CD14-positive monocyte (primary cell): ENCODE results near the gene CDH13. TPM values are rescaled to one million over a fixed set of nuclear protein-coding genes. Genes with fewer than 3 reads are reported as not detected.

Experiments
- DNase-seq, 3 donors: peaks; one replicate each; pipeline ENCODE4 v3.0.0-alpha.2; 2011 to 2022
- H2AFZ ChIP-seq: 2 replicates; pipeline ENCODE4 v1.6.0; 2012; ENCODE audit warnings: mild to moderate bottlenecking, low read depth, low read length, inconsistent platforms; ENCODE audit not compliant: insufficient read depth, poor library complexity, severe bottlenecking
- H3K27ac ChIP-seq, 2 donors: 1 replicate in 1 of 2; 2 replicates in 1 of 2; pipeline ENCODE4 v1.5.1; 2012 to 2013; ENCODE audit warnings: low read length in 2 of 2, control low read depth in 1 of 2, inconsistent platforms in 1 of 2, low read depth in 1 of 2, mild to moderate bottlenecking in 1 of 2
- H3K27me3 ChIP-seq, 2 donors: one replicate each; pipeline versions ENCODE4 v1.6.0 to v1.6.1; 2011 to 2013; ENCODE audit warnings: low read length in 2 of 2; ENCODE audit not compliant: control insufficient read depth in 2 of 2, insufficient read depth in 2 of 2
- H3K36me3 ChIP-seq, 2 donors: replicated peaks in 1 of 2; 1 replicate in 1 of 2; 2 replicates in 1 of 2; pipeline versions ENCODE4 v1.5.1 to v1.6.1; 2012 to 2013; ENCODE audit warnings: low read length in 2 of 2, control low read depth in 1 of 2, inconsistent platforms in 1 of 2, mild to moderate bottlenecking in 1 of 2; ENCODE audit not compliant: insufficient read depth in 2 of 2, control insufficient read depth in 1 of 2
- H3K4me1 ChIP-seq, 2 donors: 1 replicate in 1 of 2; 2 replicates in 1 of 2; pipeline versions ENCODE4 v1.5.1 to v1.6.1; 2012 to 2013; ENCODE audit warnings: low read length in 2 of 2, control low read depth in 1 of 2, inconsistent platforms in 1 of 2, mild to moderate bottlenecking in 1 of 2, moderate library complexity in 1 of 2; ENCODE audit not compliant: insufficient read depth in 2 of 2, control insufficient read depth in 1 of 2
- H3K4me2 ChIP-seq: replicated peaks from 2 replicates; pipeline ENCODE3; 2012; ENCODE audit warnings: low read length, moderate library complexity, mild to moderate bottlenecking; ENCODE audit not compliant: poor library complexity, severe bottlenecking; ENCODE audit errors: extremely low read depth
- H3K4me3 ChIP-seq, 3 experiments: fragments of 200-600 bp in 1 of 3; sonication (generic) in 1 of 3; replicated peaks in 1 of 3; 1 replicate in 2 of 3; 2 replicates in 1 of 3; pipeline ENCODE4 v1.5.1; 2011 to 2013; ENCODE audit warnings: low read length in 3 of 3, mild to moderate bottlenecking in 3 of 3, control low read depth in 2 of 3, low read depth in 2 of 3, inconsistent platforms in 1 of 3, moderate library complexity in 1 of 3
- H3K79me2 ChIP-seq: 2 replicates; pipeline ENCODE4 v1.6.0; 2012; ENCODE audit warnings: mild to moderate bottlenecking, control low read depth, inconsistent platforms, low read length, moderate library complexity; ENCODE audit not compliant: insufficient read depth
- H3K9ac ChIP-seq: 2 replicates; pipeline ENCODE4 v1.6.0; 2017; ENCODE audit warnings: low read length, mild to moderate bottlenecking; ENCODE audit not compliant: insufficient read depth, poor library complexity, severe bottlenecking
- H3K9me3 ChIP-seq, 2 donors: replicated peaks in 1 of 2; 1 replicate in 1 of 2; 2 replicates in 1 of 2; pipeline versions ENCODE4 v1.5.1 to v1.6.1; 2012 to 2013; ENCODE audit warnings: low read length in 2 of 2, control low read depth in 1 of 2; ENCODE audit not compliant: control insufficient read depth in 1 of 2, insufficient read depth in 1 of 2
- H4K20me1 ChIP-seq: 2 replicates; pipeline ENCODE4 v1.6.0; 2012; ENCODE audit warnings: mild to moderate bottlenecking, low read length, control low read depth, moderate library complexity; ENCODE audit not compliant: insufficient read depth
- H3K27ac Mint-ChIP-seq, 7 donors: one replicate each; pipeline ENCODE4 v1.8.0; 2020; ENCODE audit warnings: mild to moderate bottlenecking in 7 of 7, mixed read lengths in 7 of 7, moderate library complexity in 6 of 7, inconsistent platforms in 2 of 7
- H3K27me3 Mint-ChIP-seq, 3 donors: one replicate each; pipeline ENCODE4 v1.8.0; 2021 to 2022; ENCODE audit warnings: low read depth in 3 of 3, mild to moderate bottlenecking in 3 of 3, mixed read lengths in 3 of 3, moderate library complexity in 3 of 3, inconsistent platforms in 1 of 3
- H3K36me3 Mint-ChIP-seq, 2 donors: one replicate each; pipeline ENCODE4 v1.8.0; 2020; ENCODE audit warnings: mixed read lengths in 2 of 2, inconsistent platforms in 1 of 2, mild to moderate bottlenecking in 1 of 2
- H3K4me1 Mint-ChIP-seq: one replicate; pipeline ENCODE4 v1.8.0; 2020; ENCODE audit warnings: mild to moderate bottlenecking, mixed read lengths
- H3K4me3 Mint-ChIP-seq, 2 donors: one replicate each; pipeline ENCODE4 v1.8.0; 2020; ENCODE audit warnings: mild to moderate bottlenecking in 2 of 2, mixed read lengths in 2 of 2, moderate library complexity in 1 of 2
- H3K9me3 Mint-ChIP-seq, 7 donors: one replicate each; pipeline ENCODE4 v1.8.0; 2020 to 2022; ENCODE audit warnings: mixed read lengths in 7 of 7, mild to moderate bottlenecking in 6 of 7, moderate library complexity in 6 of 7, inconsistent platforms in 2 of 7
- CTCF ChIP-seq: fragments of 200-600 bp; IDR thresholded peaks from one replicate; pipeline ENCODE4 v1.8.0; 2022; ENCODE audit warnings: antibody characterized with exemption, mild to moderate bottlenecking
- WGBS: methylation state at CpG from one replicate; pipeline ENCODE4 v1.1.5; 2013; ENCODE audit warnings: missing lambda C conversion rate; ENCODE audit not compliant: insufficient coverage; 5-methylcytosine and 5-hydroxymethylcytosine counted together
- intact Hi-C, 2 donors: fragments of 100-400 bp; cut with micrococcal nuclease; formaldehyde crosslinking; loops; one replicate each; pipeline versions ENCODE4 v1.15.0 to v1.15.1; 2023
- polyA plus RNA-seq, 3 donors: library from polyadenylated mRNA; depleted of rRNA in 1 of 3; unstranded in 2 of 3; stranded (reverse) in 1 of 3; fragments of 300-500 nt in 2 of 3; fragments of >200 nt in 1 of 3; fragmentation: Illumina TruSeq in 2 of 3; gene quantifications; 1 replicate in 2 of 3; 2 replicates in 1 of 3; pipeline ENCODE4 v1.2.3, GENCODE V29; 2012 to 2021

Gene CDH13
- polyA plus RNA-seq, 3 donors = 0.13 to 0.19 TPM; not detected in 1

GRCh38 chr16:83105279-83106077 lies 478.7 kb downstream of the CDH13 start:
- Histone ChIP-seq H3K27me3 (peaks cover 0 to 3% of the 10 kb centered on the region in 2 donors), H3K9ac (no peak overlapping the region), H3K4me1 (no peaks in the 10 kb centered on the region), H3K36me3 (no peaks in the 10 kb centered on the region), H3K4me3 (no peak overlapping the region), H4K20me1 (no peaks in the 10 kb centered on the region), H2AFZ (no peak overlapping the region), H3K27ac (no peak overlapping the region), H3K9me3 (peaks cover 4 to 6% of the 10 kb centered on the region in 2 donors), H3K79me2 (no peaks in the 10 kb centered on the region), H3K4me2 (no peak overlapping the region)
- intact Hi-C loops = no loop called here
- no peak for TF ChIP-seq CTCF
- H3K4me1 Mint-ChIP-seq = no peaks in the 10 kb centered on the region
- H3K9me3 Mint-ChIP-seq = peaks cover 0 to 9% (median 5%) of the 10 kb centered on the region in 7 donors
- no peak overlapping the region for H3K4me3 Mint-ChIP-seq
- no peak for DNase-seq
- H3K27ac Mint-ChIP-seq = no peak overlapping the region
- peaks cover 6 to 10% (median 10%) of the 10 kb centered on the region in 3 donors for H3K27me3 Mint-ChIP-seq
- no peaks in the 10 kb centered on the region for H3K36me3 Mint-ChIP-seq
- WGBS = 96% methylated on average over 6 of the region's 9 CpGs

GRCh38 chr16:83109490-83110125 lies 482.8 kb downstream of the CDH13 start:
- peaks cover 0 to 24% of the 10 kb centered on the region in 2 donors for H3K27me3 ChIP-seq
- no peak overlapping the region for H2AFZ ChIP-seq
- H3K27ac ChIP-seq = no peak overlapping the region
- no peaks in the 10 kb centered on the region for H3K4me1 ChIP-seq
- H3K9ac ChIP-seq = no peak overlapping the region
- no peaks in the 10 kb centered on the region for H3K79me2 ChIP-seq
- no peak overlapping the region for H3K4me3 ChIP-seq
- no peak for TF ChIP-seq CTCF
- no peaks in the 10 kb centered on the region for H4K20me1 ChIP-seq
- Mint-ChIP-seq H3K9me3 (peaks cover 0 to 1% (median 0%) of the 10 kb centered on the region in 7 donors), H3K4me3 (no peak overlapping the region), H3K4me1 (no peaks in the 10 kb centered on the region), H3K36me3 (no peaks in the 10 kb centered on the region), H3K27ac (no peak overlapping the region), H3K27me3 (peaks cover 5 to 30% (median 26%) of the 10 kb centered on the region in 3 donors)
- H3K9me3 ChIP-seq = no peaks in the 10 kb centered on the region
- DNase-seq = no peak
- no peak overlapping the region for H3K4me2 ChIP-seq
- H3K36me3 ChIP-seq = no peaks in the 10 kb centered on the region
- 78% methylated on average over 4 of the region's 10 CpGs for WGBS
- intact Hi-C loops = no loop called here
